ENCODE results near the gene DMRTA1.

DNA sequence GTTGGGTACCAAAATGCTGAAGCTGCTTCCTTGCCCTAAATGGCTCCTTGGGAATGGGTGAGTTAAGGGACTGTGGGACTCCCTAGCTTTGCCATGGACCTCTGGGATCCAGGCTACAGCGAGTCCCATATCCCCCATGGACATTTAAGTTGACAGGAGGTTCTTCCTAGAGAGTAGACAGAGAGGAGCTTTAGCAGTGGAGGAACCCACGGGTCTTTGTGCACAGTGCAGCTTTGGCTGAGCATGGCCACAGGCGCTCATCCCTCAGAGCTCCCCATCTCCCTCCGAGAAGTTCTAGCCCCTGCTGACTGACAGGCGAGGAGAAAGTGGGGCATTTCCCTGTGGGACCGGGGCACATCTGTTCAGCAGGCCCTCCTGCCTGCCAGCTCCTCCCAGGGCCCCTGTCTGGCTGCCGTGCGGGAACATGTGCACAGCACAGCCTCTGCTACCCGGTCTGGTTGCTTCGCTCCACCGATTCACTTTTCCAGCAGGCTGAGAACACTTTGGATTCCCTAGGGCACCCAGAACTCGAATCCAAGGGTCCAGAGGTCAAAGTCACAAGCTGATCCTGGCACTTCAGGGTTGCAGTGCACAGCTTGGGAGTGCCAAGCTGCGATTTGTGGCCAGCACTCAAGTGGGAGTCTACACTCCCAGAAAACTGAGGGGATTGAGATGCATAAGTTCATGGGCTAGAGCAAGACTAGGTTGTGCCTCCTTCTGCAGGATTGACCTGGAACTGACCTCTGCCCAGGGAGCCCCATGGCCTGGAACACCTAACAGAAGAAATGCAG is 40.6 kb upstream of the DMRTA1 start:
- TF ChIP-seq POLR2A (IDR thresholded peaks at IDR 0.05), result no peak
- TF ChIP-seq, protein P1, sequence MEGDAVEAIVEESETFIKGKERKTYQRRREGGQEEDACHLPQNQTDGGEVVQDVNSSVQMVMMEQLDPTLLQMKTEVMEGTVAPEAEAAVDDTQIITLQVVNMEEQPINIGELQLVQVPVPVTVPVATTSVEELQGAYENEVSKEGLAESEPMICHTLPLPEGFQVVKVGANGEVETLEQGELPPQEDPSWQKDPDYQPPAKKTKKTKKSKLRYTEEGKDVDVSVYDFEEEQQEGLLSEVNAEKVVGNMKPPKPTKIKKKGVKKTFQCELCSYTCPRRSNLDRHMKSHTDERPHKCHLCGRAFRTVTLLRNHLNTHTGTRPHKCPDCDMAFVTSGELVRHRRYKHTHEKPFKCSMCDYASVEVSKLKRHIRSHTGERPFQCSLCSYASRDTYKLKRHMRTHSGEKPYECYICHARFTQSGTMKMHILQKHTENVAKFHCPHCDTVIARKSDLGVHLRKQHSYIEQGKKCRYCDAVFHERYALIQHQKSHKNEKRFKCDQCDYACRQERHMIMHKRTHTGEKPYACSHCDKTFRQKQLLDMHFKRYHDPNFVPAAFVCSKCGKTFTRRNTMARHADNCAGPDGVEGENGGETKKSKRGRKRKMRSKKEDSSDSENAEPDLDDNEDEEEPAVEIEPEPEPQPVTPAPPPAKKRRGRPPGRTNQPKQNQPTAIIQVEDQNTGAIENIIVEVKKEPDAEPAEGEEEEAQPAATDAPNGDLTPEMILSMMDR (IDR thresholded peaks at IDR 0.05), result no peak

Data from Peyer's patch (tissue), 4 donors.